Measurements from ENCODE around the gene EXO1.

The EXO1 gene

GRCh38 chr1:241934201-241934848 lies 86.3 kb downstream of the EXO1 start:
- no peak for TF ChIP-seq CTCF (IDR thresholded peaks at IDR 0.05; ENCODE audit: low read depth, low read length)
- DNase-seq (ENCODE audit: extremely low read depth, low read depth) = peak; percentile 25

GRCh38 chr1:241934866-241935265 lies 86.9 kb downstream of the EXO1 start:
- DNase-seq (ENCODE audit: extremely low read depth, low read depth) = no peak
- TF ChIP-seq CTCF (IDR thresholded peaks at IDR 0.05; ENCODE audit: low read depth, low read length) = no peak
